OCI-LY1 (cell line): ENCODE data around the gene RARS1.

Experiments used
- EZH2 ChIP-seq: fragments of 200-600 bp; sonication (generic), shearing (Covaris generic); IDR thresholded peaks from 2 replicates; pipeline ENCODE4 v1.8.0; 2017; ENCODE audit warnings: borderline replicate concordance, mixed run types, mild to moderate bottlenecking, antibody characterized with exemption, low read length, moderate library complexity, mixed read lengths
- TF ChIP-seq, protein P1 (sequence below): fragments of 200-600 bp; sonication (generic), shearing (Covaris generic); IDR thresholded peaks from 2 replicates; pipeline ENCODE4 v1.5.1; 2017; ENCODE audit warnings: mild to moderate bottlenecking, antibody characterized with exemption, low read length, moderate library complexity, mixed read lengths

DNA sequence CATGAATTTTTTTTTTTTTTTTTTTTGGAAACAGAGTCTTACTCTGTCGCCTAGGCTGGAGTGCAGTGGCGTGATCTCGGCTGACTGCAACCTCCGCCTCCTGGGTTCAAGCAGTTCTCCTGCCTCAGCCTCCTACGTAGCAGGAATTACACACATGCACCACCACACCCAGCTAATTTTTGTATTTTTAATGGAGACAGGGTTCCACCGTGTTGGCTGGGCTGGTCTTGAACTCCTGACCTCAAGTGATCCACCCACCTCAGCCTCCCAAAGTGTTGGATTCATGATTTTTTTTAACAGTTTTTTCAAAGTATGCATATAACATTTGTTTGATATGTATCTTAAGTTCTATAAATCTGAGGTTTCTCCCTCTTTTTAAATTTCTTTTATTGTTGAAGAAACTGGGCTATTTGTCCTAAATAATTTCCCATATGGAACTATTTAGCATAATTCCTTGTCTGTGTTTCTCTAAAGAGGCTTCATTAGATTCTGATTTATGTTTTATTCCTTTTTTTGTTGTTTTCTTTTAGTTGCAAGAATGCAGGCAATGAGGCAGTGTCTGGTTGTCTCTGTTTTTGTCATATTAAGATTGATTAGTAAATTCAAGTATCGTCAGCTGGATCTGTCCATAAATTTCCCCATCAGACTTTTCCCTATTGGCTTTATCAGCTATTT, 16.4 kb downstream of the RARS1 start:
- TF ChIP-seq, protein P1, sequence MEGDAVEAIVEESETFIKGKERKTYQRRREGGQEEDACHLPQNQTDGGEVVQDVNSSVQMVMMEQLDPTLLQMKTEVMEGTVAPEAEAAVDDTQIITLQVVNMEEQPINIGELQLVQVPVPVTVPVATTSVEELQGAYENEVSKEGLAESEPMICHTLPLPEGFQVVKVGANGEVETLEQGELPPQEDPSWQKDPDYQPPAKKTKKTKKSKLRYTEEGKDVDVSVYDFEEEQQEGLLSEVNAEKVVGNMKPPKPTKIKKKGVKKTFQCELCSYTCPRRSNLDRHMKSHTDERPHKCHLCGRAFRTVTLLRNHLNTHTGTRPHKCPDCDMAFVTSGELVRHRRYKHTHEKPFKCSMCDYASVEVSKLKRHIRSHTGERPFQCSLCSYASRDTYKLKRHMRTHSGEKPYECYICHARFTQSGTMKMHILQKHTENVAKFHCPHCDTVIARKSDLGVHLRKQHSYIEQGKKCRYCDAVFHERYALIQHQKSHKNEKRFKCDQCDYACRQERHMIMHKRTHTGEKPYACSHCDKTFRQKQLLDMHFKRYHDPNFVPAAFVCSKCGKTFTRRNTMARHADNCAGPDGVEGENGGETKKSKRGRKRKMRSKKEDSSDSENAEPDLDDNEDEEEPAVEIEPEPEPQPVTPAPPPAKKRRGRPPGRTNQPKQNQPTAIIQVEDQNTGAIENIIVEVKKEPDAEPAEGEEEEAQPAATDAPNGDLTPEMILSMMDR: no peak
- TF ChIP-seq EZH2: no peak
